ENCODE results near the gene LBX2.

LBX2 gene

DNA sequence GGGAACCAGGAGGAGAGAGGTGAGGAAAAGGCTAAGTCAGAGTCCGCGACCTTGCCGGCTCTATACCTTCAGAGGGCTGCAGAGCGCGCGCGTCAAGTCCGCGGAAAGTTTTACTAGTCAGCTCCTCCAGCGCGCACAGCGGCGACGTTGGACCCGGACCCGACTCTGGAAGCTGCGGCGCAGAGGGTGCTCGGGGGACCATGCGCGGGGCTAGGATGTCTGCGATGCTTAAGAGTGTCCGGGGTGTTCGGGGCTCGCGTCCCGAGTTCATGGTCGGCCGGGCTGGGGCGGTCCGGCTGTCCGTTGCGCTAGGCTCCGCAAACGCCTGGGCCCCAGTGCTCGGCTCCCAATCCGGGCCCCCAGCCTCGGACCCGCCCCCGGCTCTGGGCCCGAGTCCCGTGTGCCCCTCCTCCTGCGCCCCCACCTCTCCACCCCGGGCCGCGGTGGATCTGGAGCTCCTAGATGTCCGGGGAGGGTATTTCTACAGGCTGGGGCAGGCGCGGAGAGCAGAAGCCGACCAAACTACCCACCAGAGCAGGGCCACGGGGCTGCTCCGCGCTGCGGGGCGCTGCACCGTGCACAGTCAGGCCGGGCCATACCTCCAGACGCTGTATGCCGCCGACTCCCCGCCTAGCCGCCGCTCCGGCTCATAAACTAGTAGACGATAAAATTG is at the start of gene LBX2:
LBX2 (minus strand) TSS at position 337 of the 673 bp plus-strand sequence; CDS start at position 271, 66 bp downstream.
- Histone ChIP-seq H3K4me3 (ENCODE audit: low read length) (peak within 1 kb of the TSS; percentile 55), H3K27ac (ENCODE audit: low read length) (no peak within 1 kb of the TSS), H3K4me1 (ENCODE audit: control insufficient read depth, low read depth, low read length) (peaks cover 37% of the 10 kb centered on the region), H3K27me3 (ENCODE audit: control insufficient read depth, insufficient read depth, low read length) (peaks cover 96% of the 10 kb centered on the region), H3K36me3 (ENCODE audit: control insufficient read depth, low read depth, low read length) (no peaks in the 10 kb centered on the region), H3K9me3 (ENCODE audit: control insufficient read depth, low read depth, low read length) (no peaks in the 10 kb centered on the region), H3K9ac (ENCODE audit: low read length) (no peak within 1 kb of the TSS)

DNA sequence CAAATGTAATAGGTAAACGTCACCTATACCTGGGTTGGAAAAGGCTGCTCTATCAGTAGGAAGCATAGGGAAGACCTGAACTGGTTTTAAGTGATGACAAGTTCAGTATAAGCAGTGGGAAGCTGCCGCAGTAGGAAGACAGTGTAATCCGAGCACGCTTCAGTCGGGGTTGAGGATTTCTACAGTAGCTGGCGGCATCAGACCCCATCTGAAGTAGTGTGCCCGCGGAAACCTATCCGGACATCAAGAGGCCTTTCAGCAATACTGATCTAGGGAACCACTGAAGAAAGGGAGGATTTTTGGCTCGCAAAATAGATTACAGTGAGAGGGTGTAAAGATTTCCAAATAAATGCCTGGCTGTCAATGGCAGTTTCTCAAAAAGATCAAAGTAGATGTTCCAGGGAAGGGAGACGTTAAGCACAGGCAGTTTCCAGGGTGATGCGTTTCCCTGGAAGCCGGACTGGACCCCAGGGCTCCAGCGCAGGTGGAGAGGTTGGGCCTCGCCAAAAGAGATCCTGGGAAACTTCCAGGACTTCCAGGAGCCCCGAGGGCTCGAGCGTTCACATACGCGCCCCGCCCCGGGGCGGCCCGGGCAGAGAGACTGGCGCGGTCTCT is 49.0 kb upstream of the LBX2 start:
- Histone ChIP-seq H3K27me3 (ENCODE audit: control insufficient read depth, insufficient read depth, low read length) (peaks cover 49% of the 10 kb centered on the region), H3K9ac (ENCODE audit: low read length) (peak overlapping the region; percentile 88), H3K4me1 (ENCODE audit: control insufficient read depth, low read depth, low read length) (peaks cover 15% of the 10 kb centered on the region), H3K4me3 (ENCODE audit: low read length) (peak overlapping the region; percentile 80), H3K36me3 (ENCODE audit: control insufficient read depth, low read depth, low read length) (no peaks in the 10 kb centered on the region), H3K9me3 (ENCODE audit: control insufficient read depth, low read depth, low read length) (no peaks in the 10 kb centered on the region), H3K27ac (ENCODE audit: low read length) (no peak overlapping the region)

GRCh38 chr2:74546004-74546403 is 46.6 kb upstream of the LBX2 start:
- no peak overlapping the region for H3K27ac ChIP-seq (ENCODE audit: low read length)
- no peak overlapping the region for H3K9ac ChIP-seq (ENCODE audit: low read length)
- H3K4me1 ChIP-seq (ENCODE audit: control insufficient read depth, low read depth, low read length): peaks cover 5% of the 10 kb centered on the region
- no peak overlapping the region for H3K4me3 ChIP-seq (ENCODE audit: low read length)
- H3K36me3 ChIP-seq (ENCODE audit: control insufficient read depth, low read depth, low read length): no peaks in the 10 kb centered on the region
- peaks cover 36% of the 10 kb centered on the region for H3K27me3 ChIP-seq (ENCODE audit: control insufficient read depth, insufficient read depth, low read length)
- no peaks in the 10 kb centered on the region for H3K9me3 ChIP-seq (ENCODE audit: control insufficient read depth, low read depth, low read length)

- Histone ChIP-seq H3K27ac (ENCODE audit: low read length) (no peak overlapping the region), H3K4me1 (ENCODE audit: control insufficient read depth, low read depth, low read length) (peaks cover 5% of the 10 kb centered on the region), H3K9ac (ENCODE audit: low read length) (no peak overlapping the region), H3K27me3 (ENCODE audit: control insufficient read depth, insufficient read depth, low read length) (peaks cover 24% of the 10 kb centered on the region), H3K9me3 (ENCODE audit: control insufficient read depth, low read depth, low read length) (no peaks in the 10 kb centered on the region), H3K4me3 (ENCODE audit: low read length) (no peak overlapping the region), H3K36me3 (ENCODE audit: control insufficient read depth, low read depth, low read length) (no peaks in the 10 kb centered on the region)
Observed at GRCh38 chr2:74544634-74545033, 45.2 kb upstream of the LBX2 start.

DNA sequence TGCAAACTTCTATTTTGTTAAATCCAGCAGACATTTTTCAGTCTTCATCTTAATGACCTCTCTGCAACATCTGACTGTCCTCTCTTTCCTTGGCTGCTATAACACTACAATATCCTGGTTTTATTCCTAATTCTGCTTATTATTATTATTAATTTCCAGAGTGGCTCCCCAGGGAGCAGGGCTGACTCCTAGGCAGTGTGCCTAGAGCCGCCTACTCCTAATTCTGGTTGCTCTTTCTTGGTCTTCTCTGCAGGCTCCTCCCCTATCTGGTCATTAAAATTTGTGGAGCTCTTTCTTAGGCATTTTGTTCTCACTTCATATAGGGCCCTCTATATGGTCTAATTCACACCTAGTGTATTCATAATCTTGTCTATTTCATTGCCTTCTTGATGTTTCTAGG is 43.6 kb upstream of the LBX2 start:
- no peak overlapping the region for H3K4me3 ChIP-seq (ENCODE audit: low read length)
- H3K9me3 ChIP-seq (ENCODE audit: control insufficient read depth, low read depth, low read length): no peaks in the 10 kb centered on the region
- H3K27me3 ChIP-seq (ENCODE audit: control insufficient read depth, insufficient read depth, low read length): peaks cover 11% of the 10 kb centered on the region
- no peaks in the 10 kb centered on the region for H3K36me3 ChIP-seq (ENCODE audit: control insufficient read depth, low read depth, low read length)
- H3K9ac ChIP-seq (ENCODE audit: low read length): no peak overlapping the region
- H3K27ac ChIP-seq (ENCODE audit: low read length): no peak overlapping the region
- peaks cover 2% of the 10 kb centered on the region for H3K4me1 ChIP-seq (ENCODE audit: control insufficient read depth, low read depth, low read length)

- Histone ChIP-seq H3K36me3 (ENCODE audit: control insufficient read depth, low read depth, low read length) (peaks cover 4% of the 10 kb centered on the region), H3K4me3 (ENCODE audit: low read length) (no peak overlapping the region), H3K9ac (ENCODE audit: low read length) (no peak overlapping the region), H3K27me3 (ENCODE audit: control insufficient read depth, insufficient read depth, low read length) (no peaks in the 10 kb centered on the region), H3K4me1 (ENCODE audit: control insufficient read depth, low read depth, low read length) (no peaks in the 10 kb centered on the region), H3K27ac (ENCODE audit: low read length) (no peak overlapping the region), H3K9me3 (ENCODE audit: control insufficient read depth, low read depth, low read length) (no peaks in the 10 kb centered on the region)
Observed at GRCh38 chr2:74540291-74540690, 40.9 kb upstream of the LBX2 start.

- Histone ChIP-seq H3K36me3 (ENCODE audit: control insufficient read depth, low read depth, low read length) (peaks cover 10% of the 10 kb centered on the region), H3K4me1 (ENCODE audit: control insufficient read depth, low read depth, low read length) (no peaks in the 10 kb centered on the region), H3K9ac (ENCODE audit: low read length) (no peak overlapping the region), H3K27ac (ENCODE audit: low read length) (no peak overlapping the region), H3K27me3 (ENCODE audit: control insufficient read depth, insufficient read depth, low read length) (no peaks in the 10 kb centered on the region), H3K9me3 (ENCODE audit: control insufficient read depth, low read depth, low read length) (no peaks in the 10 kb centered on the region), H3K4me3 (ENCODE audit: low read length) (no peak overlapping the region)
Observed at GRCh38 chr2:74538881-74539339, 39.5 kb upstream of the LBX2 start.

DNA sequence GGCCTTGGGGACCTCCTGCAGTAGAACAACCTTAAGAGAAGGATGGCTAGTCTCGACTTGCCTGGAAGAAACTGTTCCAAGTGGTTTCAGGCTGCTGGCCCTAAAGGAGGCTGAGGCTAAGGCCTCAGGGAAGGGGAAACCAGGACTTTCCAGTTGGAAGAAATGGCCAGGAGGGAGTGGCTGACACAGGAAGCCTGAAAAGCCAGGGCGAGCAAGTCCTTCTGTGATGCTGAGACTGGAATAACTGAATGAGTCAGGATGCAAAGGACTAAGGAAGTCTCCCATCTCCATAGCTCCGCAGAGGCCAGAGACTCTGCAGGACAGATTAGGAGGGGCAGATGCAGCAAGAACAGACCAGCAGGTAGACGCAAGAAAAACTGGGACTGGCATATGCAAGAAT is 37.7 kb upstream of the LBX2 start:
- no peak overlapping the region for H3K27ac ChIP-seq (ENCODE audit: low read length)
- H3K9ac ChIP-seq (ENCODE audit: low read length): no peak overlapping the region
- no peak overlapping the region for H3K4me3 ChIP-seq (ENCODE audit: low read length)
- no peaks in the 10 kb centered on the region for H3K9me3 ChIP-seq (ENCODE audit: control insufficient read depth, low read depth, low read length)
- H3K4me1 ChIP-seq (ENCODE audit: control insufficient read depth, low read depth, low read length): no peaks in the 10 kb centered on the region
- no peaks in the 10 kb centered on the region for H3K27me3 ChIP-seq (ENCODE audit: control insufficient read depth, insufficient read depth, low read length)
- peaks cover 22% of the 10 kb centered on the region for H3K36me3 ChIP-seq (ENCODE audit: control insufficient read depth, low read depth, low read length)

DNA sequence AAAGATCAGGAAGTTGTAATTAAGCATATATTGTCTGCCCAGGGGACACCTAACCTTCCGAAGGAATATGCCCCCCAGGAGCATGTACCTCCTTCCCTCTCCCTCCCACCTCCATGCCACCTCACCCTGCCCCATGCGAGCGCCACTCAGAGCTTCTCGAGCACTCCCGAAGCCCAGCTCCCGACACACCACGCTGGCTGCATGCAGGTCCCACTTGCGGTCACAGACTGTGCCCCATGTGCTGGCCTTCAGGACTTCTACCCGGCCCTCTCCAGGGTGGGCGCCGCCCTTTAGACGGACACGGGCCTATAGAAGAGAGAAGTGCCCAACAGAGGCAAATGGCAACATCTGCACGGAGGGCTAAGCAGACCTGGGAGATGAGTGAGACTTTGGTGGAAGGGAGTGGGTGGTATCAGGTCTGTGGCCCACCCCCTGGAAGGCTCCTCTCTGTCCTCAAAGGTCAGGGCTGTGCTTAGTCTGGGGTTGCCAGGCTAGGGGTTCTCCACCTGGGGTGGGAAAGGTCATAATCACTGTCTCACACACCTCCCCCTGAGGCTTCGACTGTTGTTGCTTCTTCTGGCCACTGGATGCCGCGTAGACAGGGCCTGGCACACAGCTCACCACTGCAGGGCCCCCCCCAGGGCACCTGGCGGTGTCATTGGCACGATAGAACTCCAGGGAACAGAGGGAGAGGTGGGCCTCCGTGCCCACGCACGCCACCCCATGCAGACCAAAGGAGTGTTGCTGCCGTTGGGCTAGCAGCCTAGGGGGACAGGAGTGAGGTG is 37.0 kb upstream of the LBX2 start:
- Histone ChIP-seq H3K9me3 (ENCODE audit: control insufficient read depth, low read depth, low read length) (no peaks in the 10 kb centered on the region), H3K36me3 (ENCODE audit: control insufficient read depth, low read depth, low read length) (peaks cover 22% of the 10 kb centered on the region), H3K9ac (ENCODE audit: low read length) (no peak overlapping the region), H3K4me3 (ENCODE audit: low read length) (no peak overlapping the region), H3K4me1 (ENCODE audit: control insufficient read depth, low read depth, low read length) (no peaks in the 10 kb centered on the region), H3K27ac (ENCODE audit: low read length) (no peak overlapping the region), H3K27me3 (ENCODE audit: control insufficient read depth, insufficient read depth, low read length) (no peaks in the 10 kb centered on the region)

- peaks cover 22% of the 10 kb centered on the region for H3K36me3 ChIP-seq (ENCODE audit: control insufficient read depth, low read depth, low read length)
- no peak overlapping the region for H3K4me3 ChIP-seq (ENCODE audit: low read length)
- H3K4me1 ChIP-seq (ENCODE audit: control insufficient read depth, low read depth, low read length): no peaks in the 10 kb centered on the region
- H3K9ac ChIP-seq (ENCODE audit: low read length): no peak overlapping the region
- no peaks in the 10 kb centered on the region for H3K9me3 ChIP-seq (ENCODE audit: control insufficient read depth, low read depth, low read length)
- H3K27me3 ChIP-seq (ENCODE audit: control insufficient read depth, insufficient read depth, low read length): no peaks in the 10 kb centered on the region
- no peak overlapping the region for H3K27ac ChIP-seq (ENCODE audit: low read length)
Observed at GRCh38 chr2:74535440-74535965, 36.1 kb upstream of the LBX2 start.

DNA sequence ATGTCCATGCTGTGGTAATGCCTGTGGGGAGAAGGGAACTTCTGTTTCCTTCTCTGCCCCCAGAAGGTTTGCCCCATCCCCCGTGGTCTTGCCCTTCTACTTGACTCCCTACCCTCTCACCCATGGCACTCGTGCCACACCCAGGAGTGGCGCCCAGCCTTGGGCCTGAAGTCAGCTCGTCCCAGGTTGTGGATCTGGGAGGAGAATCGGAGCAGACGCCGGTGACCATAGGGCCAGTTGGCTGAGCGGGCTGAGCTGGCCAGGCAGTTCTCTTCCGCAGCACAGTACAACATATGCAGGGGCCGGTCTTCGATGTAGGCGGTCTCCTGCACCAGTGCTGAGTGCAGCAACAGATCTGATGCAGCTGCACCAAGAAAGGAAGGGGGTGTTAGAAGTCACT is 35.0 kb upstream of the LBX2 start:
- peaks cover 22% of the 10 kb centered on the region for H3K36me3 ChIP-seq (ENCODE audit: control insufficient read depth, low read depth, low read length)
- H3K27ac ChIP-seq (ENCODE audit: low read length): no peak overlapping the region
- H3K4me1 ChIP-seq (ENCODE audit: control insufficient read depth, low read depth, low read length): no peaks in the 10 kb centered on the region
- no peak overlapping the region for H3K4me3 ChIP-seq (ENCODE audit: low read length)
- H3K27me3 ChIP-seq (ENCODE audit: control insufficient read depth, insufficient read depth, low read length): no peaks in the 10 kb centered on the region
- no peak overlapping the region for H3K9ac ChIP-seq (ENCODE audit: low read length)
- H3K9me3 ChIP-seq (ENCODE audit: control insufficient read depth, low read depth, low read length): no peaks in the 10 kb centered on the region
